Activated naive CD4-positive, alpha-beta T cell treated with anti-CD3 and anti-CD28 coated beads, Interleukin-2, amount 50 U/mL, for 24 hours (primary cell): ENCODE measurements around the gene FOXP1.

Source experiments
- H3K27ac Mint-ChIP-seq: one replicate; pipeline ENCODE4 v1.8.0; 2021; ENCODE audit warnings: mild to moderate bottlenecking, mixed read lengths
- H3K27me3 Mint-ChIP-seq: one replicate; pipeline ENCODE4 v1.8.0; 2021; ENCODE audit warnings: mixed read lengths
- H3K36me3 Mint-ChIP-seq: one replicate; pipeline ENCODE4 v1.8.0; 2021; ENCODE audit warnings: mixed read lengths
- H3K4me1 Mint-ChIP-seq: one replicate; pipeline ENCODE4 v1.8.0; 2021; ENCODE audit warnings: mixed read lengths
- H3K4me3 Mint-ChIP-seq: one replicate; pipeline ENCODE4 v1.8.0; 2021; ENCODE audit warnings: mild to moderate bottlenecking, mixed read lengths
- H3K9me3 Mint-ChIP-seq: one replicate; pipeline ENCODE4 v1.8.0; 2021; ENCODE audit warnings: mixed read lengths

The FOXP1 gene

DNA sequence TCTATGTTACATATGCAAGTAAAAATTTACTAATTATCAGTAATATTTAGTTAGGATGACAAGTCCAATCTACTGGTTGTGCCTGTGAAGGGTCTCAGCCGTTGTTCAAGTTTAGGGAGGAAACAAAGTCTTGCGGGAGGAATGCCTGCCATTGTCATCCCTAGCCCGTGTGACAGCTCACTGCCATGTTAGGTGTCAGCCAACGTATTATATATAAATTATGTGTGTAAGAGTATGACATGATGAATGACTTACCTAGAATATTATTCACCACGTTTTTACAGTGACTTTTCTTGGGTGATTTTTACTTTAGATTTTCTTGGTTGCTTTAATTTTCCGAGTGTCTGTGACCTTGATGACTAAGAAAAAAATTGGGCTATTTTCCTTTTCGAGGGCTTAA, 656.7 kb downstream of the FOXP1 start:
- Mint-ChIP-seq H3K4me1 (no peaks in the 10 kb centered on the region), H3K4me3 (no peak overlapping the region), H3K27me3 (peaks cover 2% of the 10 kb centered on the region)

DNA sequence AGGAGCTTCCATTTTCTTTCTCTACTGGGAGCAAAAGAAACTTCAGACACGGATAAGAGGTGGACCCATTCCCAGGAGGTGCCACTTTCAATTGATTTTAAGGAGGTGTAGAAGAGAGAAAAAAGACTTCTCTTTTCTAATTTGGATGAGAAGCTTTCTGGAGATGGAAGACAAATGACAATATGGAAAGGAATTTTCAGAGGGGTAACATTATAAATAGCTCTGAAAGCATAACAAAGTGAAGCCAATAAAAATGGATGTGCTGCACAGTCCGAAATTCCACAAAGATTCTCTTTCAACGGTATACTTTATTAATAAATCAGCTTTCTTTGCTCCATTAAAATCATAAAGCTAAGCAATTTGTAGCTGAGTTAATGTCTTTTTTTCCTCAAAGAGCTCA, 663.9 kb downstream of the FOXP1 start:
- H3K27ac Mint-ChIP-seq, result no peak overlapping the region
- no peaks in the 10 kb centered on the region for H3K4me1 Mint-ChIP-seq
- peaks cover 7% of the 10 kb centered on the region for H3K9me3 Mint-ChIP-seq
- peaks cover 3% of the 10 kb centered on the region for H3K27me3 Mint-ChIP-seq
- peaks cover 4% of the 10 kb centered on the region for H3K36me3 Mint-ChIP-seq
- no peak overlapping the region for H3K4me3 Mint-ChIP-seq

More for the DNA sequence above, 656.7 kb downstream of the FOXP1 start:
- peaks cover 7% of the 10 kb centered on the region for H3K9me3 Mint-ChIP-seq
- H3K36me3 Mint-ChIP-seq, result peaks cover 4% of the 10 kb centered on the region
- no peak overlapping the region for H3K27ac Mint-ChIP-seq

DNA sequence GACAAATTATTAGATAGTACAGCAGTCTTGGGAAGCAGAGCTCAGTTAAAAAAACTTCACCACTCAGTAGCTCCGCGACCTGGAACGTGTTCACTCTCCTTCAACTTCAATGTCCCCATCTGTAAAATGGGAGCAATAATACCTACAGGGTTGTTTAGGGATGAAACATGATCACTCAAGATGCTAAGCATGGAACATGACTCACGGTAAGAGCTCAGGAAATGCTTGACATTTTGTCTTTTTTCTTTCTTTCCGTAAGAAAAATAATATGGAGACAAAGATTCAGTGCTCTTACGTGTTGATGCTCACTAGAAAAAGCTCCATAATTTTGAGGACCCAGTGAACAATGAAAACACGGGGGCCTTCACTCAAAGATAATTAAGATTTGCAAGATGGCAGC, 664.4 kb downstream of the FOXP1 start:
- Mint-ChIP-seq H3K9me3 (peaks cover 7% of the 10 kb centered on the region), H3K4me1 (no peaks in the 10 kb centered on the region), H3K27me3 (peaks cover 3% of the 10 kb centered on the region), H3K36me3 (peaks cover 4% of the 10 kb centered on the region), H3K27ac (no peak overlapping the region), H3K4me3 (no peak overlapping the region)

DNA sequence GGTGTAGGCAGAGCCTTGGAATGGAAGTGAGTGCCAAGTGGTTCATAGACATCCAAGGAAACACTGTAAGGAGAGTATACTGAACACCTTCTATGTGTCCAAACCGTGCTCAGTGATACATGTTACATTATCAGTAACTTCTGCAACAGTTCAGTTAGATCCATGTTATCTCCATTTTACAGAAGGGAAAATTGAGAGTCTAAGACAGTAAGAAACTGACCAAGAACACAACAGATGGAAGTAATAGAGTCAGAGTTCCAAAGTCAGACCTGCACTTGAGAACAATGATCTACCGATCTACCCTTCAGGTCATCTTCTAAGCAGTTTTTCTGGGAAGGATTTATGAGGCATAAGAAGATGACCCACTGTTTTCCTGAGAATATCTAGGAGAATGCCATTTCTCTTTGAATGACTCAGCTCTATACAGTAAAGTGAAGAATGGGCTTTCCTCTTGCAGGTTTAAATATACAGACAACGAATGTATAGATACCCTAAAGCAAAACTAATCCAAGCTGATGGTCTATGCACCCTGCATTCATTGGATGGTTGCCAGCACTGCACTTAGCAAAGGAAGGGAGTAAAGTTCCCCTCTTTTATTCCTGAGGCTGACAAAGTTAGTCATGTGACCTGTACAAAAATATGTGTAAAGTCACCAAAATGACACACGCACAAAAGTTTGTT, 667.0 kb downstream of the FOXP1 start:
- H3K4me3 Mint-ChIP-seq, result no peak overlapping the region
- H3K27ac Mint-ChIP-seq, result no peak overlapping the region
- H3K9me3 Mint-ChIP-seq, result no peaks in the 10 kb centered on the region
- no peaks in the 10 kb centered on the region for H3K4me1 Mint-ChIP-seq
- peaks cover 1% of the 10 kb centered on the region for H3K27me3 Mint-ChIP-seq
- no peaks in the 10 kb centered on the region for H3K36me3 Mint-ChIP-seq

DNA sequence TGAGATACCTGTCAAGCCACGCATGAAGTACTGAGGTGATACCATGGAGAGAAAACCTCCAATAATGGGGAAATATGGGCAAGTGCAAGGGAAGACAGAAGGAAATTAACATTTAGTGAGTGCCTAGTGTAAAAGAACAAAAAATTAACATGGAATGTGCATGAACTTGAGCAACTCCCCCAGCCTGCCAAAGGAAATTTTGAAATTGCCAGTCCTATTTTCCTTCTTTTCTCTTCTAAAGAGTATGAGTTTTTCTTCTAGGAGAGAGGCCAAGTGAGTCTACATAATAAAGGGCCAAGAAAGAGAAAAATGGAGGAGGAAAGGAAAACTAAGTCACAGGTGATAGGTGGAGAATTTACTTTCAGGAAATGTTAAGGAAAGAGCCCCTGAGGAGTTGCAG, 668.7 kb downstream of the FOXP1 start:
- H3K36me3 Mint-ChIP-seq, result no peaks in the 10 kb centered on the region
- H3K4me1 Mint-ChIP-seq, result no peaks in the 10 kb centered on the region
- H3K27ac Mint-ChIP-seq, result no peak overlapping the region
- H3K27me3 Mint-ChIP-seq, result peaks cover 1% of the 10 kb centered on the region
- no peaks in the 10 kb centered on the region for H3K9me3 Mint-ChIP-seq
- no peak overlapping the region for H3K4me3 Mint-ChIP-seq

DNA sequence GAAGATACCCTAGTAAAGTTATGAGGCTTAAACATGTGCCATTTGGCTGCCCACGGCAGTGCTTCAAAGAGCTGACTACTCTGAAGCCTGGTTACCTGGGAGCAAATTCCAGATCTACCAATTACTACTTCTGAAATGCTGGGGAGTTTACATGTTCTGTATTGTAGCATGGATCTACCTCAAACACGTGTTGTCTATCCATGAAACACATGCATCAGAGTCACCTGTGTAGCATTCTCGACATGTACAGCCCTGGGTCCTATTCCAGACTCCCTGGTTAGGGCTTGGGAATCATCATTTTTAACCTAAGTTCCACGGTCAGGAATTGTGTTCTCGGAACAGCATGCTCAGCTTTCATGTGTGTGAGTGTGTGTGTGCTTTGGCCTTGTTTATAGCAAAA, 671.8 kb downstream of the FOXP1 start:
- Mint-ChIP-seq H3K4me3 (no peak overlapping the region), H3K9me3 (no peaks in the 10 kb centered on the region), H3K4me1 (no peaks in the 10 kb centered on the region), H3K27ac (no peak overlapping the region), H3K36me3 (no peaks in the 10 kb centered on the region), H3K27me3 (peaks cover 1% of the 10 kb centered on the region)

DNA sequence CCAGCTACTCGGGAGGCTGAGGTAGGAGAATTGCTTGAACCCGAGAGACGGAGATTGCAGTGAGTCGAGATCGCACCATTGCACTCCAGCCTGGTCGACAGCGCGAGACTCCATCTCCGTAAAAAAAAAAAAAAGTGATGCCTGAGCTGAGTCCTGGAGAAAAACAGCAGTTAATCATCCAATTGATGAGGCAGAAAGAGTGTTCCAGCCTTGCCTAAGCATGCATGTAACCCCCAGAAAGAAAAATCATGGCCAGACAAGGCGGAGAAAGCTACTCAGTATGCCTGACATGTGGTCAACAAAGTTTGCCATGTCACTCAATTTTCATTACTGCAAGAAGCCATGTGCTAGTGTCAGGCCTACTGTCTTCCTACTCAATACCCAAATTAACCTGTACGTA, 678.0 kb downstream of the FOXP1 start:
- H3K4me3 Mint-ChIP-seq, result no peak overlapping the region
- H3K36me3 Mint-ChIP-seq, result no peaks in the 10 kb centered on the region
- H3K4me1 Mint-ChIP-seq, result no peaks in the 10 kb centered on the region
- peaks cover 1% of the 10 kb centered on the region for H3K27me3 Mint-ChIP-seq
- no peak overlapping the region for H3K27ac Mint-ChIP-seq
- H3K9me3 Mint-ChIP-seq, result no peaks in the 10 kb centered on the region
